HepG2 (cell line): ENCODE data around the gene ARHGEF7. TPM values are rescaled to one million over a fixed set of nuclear protein-coding genes. Genes with fewer than 3 reads are reported as not detected.

ENCODE experiments used
- ATAC-seq: fragments of 200-7000 bp; cut with Tn5 transposase; 3 replicates; pipeline ENCODE4 v1.9.1; 2020; ENCODE audit warnings: mild to moderate bottlenecking, moderate library complexity
- BruUV-seq: library from RNA; stranded (reverse); fragments of 400-500 nt; replicated peaks from 2 replicates; lab custom pipeline; 2021; lab: Mats Ljungman, UMichigan
- CTCF ChIA-PET: fragments of 300-600 bp; formaldehyde crosslinking; extraction: SDS; loops from one replicate; lab custom pipeline; 2021; ENCODE audit warnings: low total read pairs, inconsistent platforms, low intra/inter-chr PET ratio; lab: Yijun Ruan, JAX
- POLR2A ChIA-PET: fragments of 350-600 bp; sonication (Branson Sonifier 250); formaldehyde crosslinking; loops from one replicate; lab custom pipeline; 2020; ENCODE audit warnings: antibody characterized with exemption, inconsistent platforms; lab: Yijun Ruan, JAX
- DNase-seq: peaks from one replicate; pipeline ENCODE4 v3.0.0-alpha.2; 2015; ENCODE audit warnings: low spot score
- FAIRE-seq: peaks from 3 replicates; lab custom pipeline; 2011; peaks lifted over from hg19 to GRCh38; lab: Jason Lieb, UNC
- H2AFZ ChIP-seq: one replicate; pipeline ENCODE4 v1.6.1; 2011; ENCODE audit warnings: low read length, inconsistent platforms
- H3K27ac ChIP-seq: fragments of 300-600 bp; 3 replicates; pipeline ENCODE4 v1.8.0; 2011; ENCODE audit warnings: mixed run types, mild to moderate bottlenecking, mixed read lengths, low read length, inconsistent platforms; ENCODE audit not compliant: insufficient read depth; ENCODE audit errors: extremely low read length
- H3K27me3 ChIP-seq, 2 experiments: fragments of 200-600 bp in 1 of 2; 2 replicates in 1 of 2; 3 replicates in 1 of 2; pipeline versions ENCODE4 v1.6.0 to v1.8.0; 2011; ENCODE audit warnings: low read length in 2 of 2, mild to moderate bottlenecking in 2 of 2, moderate library complexity in 2 of 2, inconsistent platforms in 1 of 2; ENCODE audit not compliant: insufficient read depth in 2 of 2, control insufficient read depth in 1 of 2
- H3K36me3 ChIP-seq, 2 experiments: fragments of 200-600 bp in 1 of 2; replicated peaks in 1 of 2; 2 replicates in 1 of 2; 3 replicates in 1 of 2; pipeline versions ENCODE4 v1.5.1 to v1.8.0; 2011; ENCODE audit warnings: low read length in 2 of 2, inconsistent platforms in 1 of 2; ENCODE audit not compliant: insufficient read depth in 2 of 2, control insufficient read depth in 1 of 2
- H3K4me1 ChIP-seq: 2 replicates; pipeline ENCODE4 v1.5.1; 2012; ENCODE audit warnings: low read length, inconsistent platforms; ENCODE audit not compliant: insufficient read depth
- H3K4me2 ChIP-seq: 2 replicates; pipeline ENCODE4 v1.6.0; 2011; ENCODE audit warnings: low read depth, low read length, inconsistent platforms
- H3K4me3 ChIP-seq, 3 experiments: fragments of 200-600 bp in 1 of 3; sonication (generic), shearing (Covaris generic) in 1 of 3; replicated peaks in 1 of 3; 2 replicates each; pipeline ENCODE4 v1.5.1; 2011 to 2016; ENCODE audit warnings: low read length in 3 of 3, inconsistent platforms in 2 of 3, low read depth in 2 of 3, mild to moderate bottlenecking in 2 of 3, control low read depth in 1 of 3, mixed read lengths in 1 of 3; ENCODE audit not compliant: insufficient read depth in 1 of 3
- H3K79me2 ChIP-seq: one replicate; pipeline ENCODE4 v1.6.1; 2011; ENCODE audit warnings: low read length, inconsistent platforms; ENCODE audit not compliant: insufficient read depth
- H3K9ac ChIP-seq: 2 replicates; pipeline ENCODE4 v1.6.0; 2011; ENCODE audit warnings: mild to moderate bottlenecking, low read depth, low read length, inconsistent platforms; ENCODE audit not compliant: insufficient read depth
- H3K9me3 ChIP-seq: 2 replicates; pipeline ENCODE4 v1.5.1; 2012; ENCODE audit warnings: mild to moderate bottlenecking, low read length
- H4K20me1 ChIP-seq: 2 replicates; pipeline ENCODE4 v1.6.0; 2011; ENCODE audit warnings: inconsistent platforms, mild to moderate bottlenecking, low read length, moderate library complexity; ENCODE audit not compliant: insufficient read depth
- BRD4 ChIP-seq: sonication (generic); formaldehyde crosslinking; IDR thresholded peaks from 2 replicates; pipeline ENCODE4 v1.4.0; 2020; ENCODE audit warnings: missing genetic modification reagents
- DNMT1 ChIP-seq: sonication (generic); formaldehyde crosslinking; IDR thresholded peaks from 2 replicates; pipeline ENCODE4 v1.5.1; 2020; ENCODE audit warnings: mild to moderate bottlenecking, missing genetic modification reagents
- ONECUT2 ChIP-seq: sonication (generic); formaldehyde crosslinking; IDR thresholded peaks from 2 replicates; pipeline ENCODE4 v1.4.0; 2020; ENCODE audit warnings: missing genetic modification reagents
- ZBTB7B ChIP-seq: sonication (generic); formaldehyde crosslinking; IDR thresholded peaks from 2 replicates; pipeline ENCODE4 v1.4.0; 2020; ENCODE audit warnings: missing genetic modification reagents
- ZNF17 ChIP-seq: sonication (generic); formaldehyde crosslinking; IDR thresholded peaks from 2 replicates; pipeline ENCODE4 v1.5.0; 2020; ENCODE audit warnings: mild to moderate bottlenecking, missing genetic modification reagents
- ZNF317 ChIP-seq: sonication (generic); formaldehyde crosslinking; IDR thresholded peaks from 2 replicates; pipeline ENCODE4 v1.5.0; 2020; ENCODE audit warnings: mild to moderate bottlenecking, missing genetic modification reagents
- ZNF367 ChIP-seq: sonication (generic); formaldehyde crosslinking; IDR thresholded peaks from 2 replicates; pipeline ENCODE4 v1.4.0; 2020; ENCODE audit warnings: missing genetic modification reagents, borderline replicate concordance
- ZNF567 ChIP-seq: sonication (generic); formaldehyde crosslinking; IDR thresholded peaks from 2 replicates; pipeline ENCODE4 v1.8.1; 2023; ENCODE audit warnings: mild to moderate bottlenecking, missing genetic modification reagents, borderline replicate concordance
- ZNF678 ChIP-seq: sonication (generic); formaldehyde crosslinking; IDR thresholded peaks from 2 replicates; pipeline ENCODE4 v1.4.0; 2020; ENCODE audit warnings: mild to moderate bottlenecking, missing genetic modification reagents
- WGBS: methylation state at CpG from one replicate; pipeline ENCODE4 v1.1.6; 2017; ENCODE audit warnings: low lambda C conversion rate; 5-methylcytosine and 5-hydroxymethylcytosine counted together
- in situ Hi-C: cut with HindIII; loops from 2 replicates; pipeline ENCODE4 v1.10.0; 2017; ENCODE audit warnings: low pct_unique_long_range_greater_than_20kb; ENCODE audit not compliant: extremely low pct_ligation_motif_present
- intact Hi-C: fragments of 100-400 bp; cut with micrococcal nuclease; formaldehyde crosslinking; loops from one replicate; pipeline ENCODE4 v1.10.0; 2022; ENCODE audit not compliant: unreplicated experiment
- polyA plus RNA-seq, 8 experiments: library from polyadenylated mRNA; depleted of rRNA in 3 of 8; stranded (reverse) in 7 of 8; unstranded in 1 of 8; fragments of >200 nt; fragmentation: Illumina TruSeq in 4 of 8; extraction: Trizol in 4 of 8; gene quantifications; 2 replicates each; pipeline versions ENCODE4 v1.2.1 to v1.2.3, GENCODE V29; 2011 to 2016; ENCODE audit warnings: low read depth in 4 of 8, missing spikeins in 1 of 8, mixed read lengths in 1 of 8; ENCODE audit not compliant: insufficient read depth in 1 of 8
- total RNA-seq, 5 experiments: library from RNA; depleted of rRNA; stranded (reverse); fragments of >200 nt; fragmentation: Illumina TruSeq; extraction: Trizol; gene quantifications; 2 replicates each; pipeline ENCODE4 v1.2.3, GENCODE V29; 2016; ENCODE audit warnings: low read depth in 1 of 5
- TF ChIP-seq, protein P1 (sequence below): sonication (generic); formaldehyde crosslinking; IDR thresholded peaks from 2 replicates; pipeline ENCODE4 v1.8.0; 2022; ENCODE audit warnings: missing genetic modification reagents, low read depth, mild to moderate bottlenecking, borderline replicate concordance
- TF ChIP-seq, protein P2 (sequence below): sonication (generic); formaldehyde crosslinking; IDR thresholded peaks from 2 replicates; pipeline ENCODE4 v1.8.0; 2022; ENCODE audit warnings: mild to moderate bottlenecking, missing genetic modification reagents; ENCODE audit not compliant: insufficient replicate concordance
- TF ChIP-seq, protein P3 (sequence below): sonication (generic); formaldehyde crosslinking; IDR thresholded peaks from 2 replicates; pipeline ENCODE4 v1.5.0; 2020; ENCODE audit warnings: mild to moderate bottlenecking, missing genetic modification reagents

ARHGEF7 gene
- total and polyA plus RNA-seq, 2 of the 13 experiments (the other 11 are each of a cell fraction or from before 2014, with no cell fraction given), result 15.7 to 22.3 TPM

DNA sequence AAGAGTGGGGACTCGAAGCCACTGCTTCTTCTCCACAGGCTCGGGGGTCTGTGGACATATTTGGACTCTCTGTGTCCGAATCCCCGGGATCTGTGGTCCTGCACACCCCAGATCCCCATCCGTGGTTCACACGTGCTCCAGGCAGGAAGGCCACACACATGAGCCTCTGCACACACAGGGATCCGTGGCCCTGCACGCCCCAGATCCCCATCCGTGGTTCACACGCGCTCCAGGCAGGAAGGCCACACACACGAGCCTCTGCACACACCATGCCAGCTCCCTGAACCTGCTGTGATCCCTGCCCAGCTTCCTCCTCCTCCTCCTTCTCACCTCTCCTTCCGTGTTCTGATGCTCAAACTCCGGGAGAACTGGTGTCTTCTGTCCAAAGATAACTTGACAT, 208.4 kb downstream of the ARHGEF7 start:
- no peak overlapping the region for H3K27ac ChIP-seq
- H4K20me1 ChIP-seq, result no peaks in the 10 kb centered on the region
- no peak for FAIRE-seq
- TF ChIP-seq ZNF678 (CRISPR knock-in tag) (no peak), DNMT1 (CRISPR knock-in tag) (no peak), ZNF317 (CRISPR knock-in tag) (no peak), ZNF17 (CRISPR knock-in tag) (no peak), BRD4 (CRISPR knock-in tag) (no peak)
- TF ChIP-seq, protein P1, sequence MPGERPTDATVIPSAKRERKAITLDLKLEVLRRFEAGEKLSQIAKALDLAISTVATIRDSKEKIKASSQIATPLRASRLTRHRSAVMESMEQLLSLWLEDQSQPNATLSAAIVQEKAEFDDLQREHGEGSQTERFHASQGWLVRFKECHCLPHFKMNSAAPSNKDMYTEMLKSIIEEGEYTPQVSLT (CRISPR knock-in tag), result no peak
- DNase-seq, result no peak
- H3K27me3 ChIP-seq, result peaks cover 5 to 19% of the 10 kb centered on the region in 2 experiments; a peak in 3 of 5 replicates
- no peak overlapping the region for H3K4me3 ChIP-seq
- H3K36me3 ChIP-seq, result no peaks in the 10 kb centered on the region
- in situ Hi-C loops, result no loop called here
- CTCF ChIA-PET, result no interaction called here
- ATAC-seq, result no peak
- no peaks in the 10 kb centered on the region for H3K79me2 ChIP-seq
- no peak overlapping the region for H3K9ac ChIP-seq
- intact Hi-C loops, result no loop called here
- no peak overlapping the region for H2AFZ ChIP-seq
- H3K9me3 ChIP-seq, result no peaks in the 10 kb centered on the region
- WGBS, result 40% methylated on average over 6 of the region's 14 CpGs
- no TSS peak for BruUV-seq
- no peak overlapping the region for H3K4me2 ChIP-seq
- POLR2A ChIA-PET, result no interaction called here
- H3K4me1 ChIP-seq, result no peaks in the 10 kb centered on the region

DNA sequence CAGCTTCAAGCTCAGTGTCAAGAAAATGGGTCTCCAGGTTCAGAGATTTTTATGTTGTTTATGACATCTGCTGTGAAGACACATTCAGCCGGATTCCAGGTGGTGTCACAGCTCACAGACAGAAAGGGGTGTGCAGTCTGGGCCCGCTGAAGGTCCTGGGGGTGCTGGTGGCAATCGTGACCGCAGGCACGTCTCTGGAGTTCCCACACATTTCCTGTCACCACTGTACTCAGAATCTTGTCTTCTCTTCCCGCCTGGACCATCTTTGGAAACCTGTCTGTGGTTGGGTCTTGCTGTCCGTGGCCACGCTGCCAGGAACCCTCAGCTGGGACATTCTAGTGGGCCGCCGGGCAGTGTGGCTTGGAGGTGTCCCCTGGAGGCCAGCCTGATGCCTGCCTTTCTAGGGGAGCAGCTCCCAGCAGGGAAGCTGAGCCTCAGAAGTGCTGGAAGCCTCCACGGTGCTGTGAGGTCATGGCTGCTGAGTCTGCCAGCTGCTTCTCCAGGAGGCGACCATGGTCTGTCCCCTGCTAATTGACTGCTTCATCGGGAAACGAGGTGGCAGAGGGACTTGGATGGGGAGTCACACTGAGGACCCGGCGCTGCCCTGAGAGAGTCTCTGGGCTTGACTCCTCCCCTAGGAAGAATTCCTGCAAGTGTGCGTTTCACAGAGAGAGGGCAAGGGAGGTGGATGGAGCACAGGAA, 209.0 kb downstream of the ARHGEF7 start:
- DNase-seq (no peak), FAIRE-seq (no peak), ATAC-seq (no peak)
- Histone ChIP-seq H3K4me2 (no peak overlapping the region), H3K4me1 (no peaks in the 10 kb centered on the region), H3K36me3 (no peaks in the 10 kb centered on the region), H3K9ac (no peak overlapping the region), H2AFZ (no peak overlapping the region), H3K4me3 (no peak overlapping the region), H3K27me3 (peaks cover 5 to 21% of the 10 kb centered on the region in 2 experiments; a peak in 4 of 5 replicates), H3K79me2 (no peaks in the 10 kb centered on the region), H4K20me1 (no peaks in the 10 kb centered on the region), H3K27ac (no peak overlapping the region), H3K9me3 (no peaks in the 10 kb centered on the region)
- intact Hi-C loops, result no loop called here
- WGBS, result 43% methylated on average over 5 of the region's 17 CpGs
- POLR2A ChIA-PET, result no interaction called here
- in situ Hi-C loops, result no loop called here
- CTCF ChIA-PET, result no interaction called here
- no TSS peak for BruUV-seq
- TF ChIP-seq ONECUT2 (CRISPR knock-in tag) (no peak), ZNF367 (no peak), ZBTB7B (CRISPR knock-in tag) (no peak), ZNF567 (CRISPR knock-in tag) (no peak)
- TF ChIP-seq, protein P2, sequence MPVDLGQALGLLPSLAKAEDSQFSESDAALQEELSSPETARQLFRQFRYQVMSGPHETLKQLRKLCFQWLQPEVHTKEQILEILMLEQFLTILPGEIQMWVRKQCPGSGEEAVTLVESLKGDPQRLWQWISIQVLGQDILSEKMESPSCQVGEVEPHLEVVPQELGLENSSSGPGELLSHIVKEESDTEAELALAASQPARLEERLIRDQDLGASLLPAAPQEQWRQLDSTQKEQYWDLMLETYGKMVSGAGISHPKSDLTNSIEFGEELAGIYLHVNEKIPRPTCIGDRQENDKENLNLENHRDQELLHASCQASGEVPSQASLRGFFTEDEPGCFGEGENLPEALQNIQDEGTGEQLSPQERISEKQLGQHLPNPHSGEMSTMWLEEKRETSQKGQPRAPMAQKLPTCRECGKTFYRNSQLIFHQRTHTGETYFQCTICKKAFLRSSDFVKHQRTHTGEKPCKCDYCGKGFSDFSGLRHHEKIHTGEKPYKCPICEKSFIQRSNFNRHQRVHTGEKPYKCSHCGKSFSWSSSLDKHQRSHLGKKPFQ (CRISPR knock-in tag), result no peak
- TF ChIP-seq, protein P3, sequence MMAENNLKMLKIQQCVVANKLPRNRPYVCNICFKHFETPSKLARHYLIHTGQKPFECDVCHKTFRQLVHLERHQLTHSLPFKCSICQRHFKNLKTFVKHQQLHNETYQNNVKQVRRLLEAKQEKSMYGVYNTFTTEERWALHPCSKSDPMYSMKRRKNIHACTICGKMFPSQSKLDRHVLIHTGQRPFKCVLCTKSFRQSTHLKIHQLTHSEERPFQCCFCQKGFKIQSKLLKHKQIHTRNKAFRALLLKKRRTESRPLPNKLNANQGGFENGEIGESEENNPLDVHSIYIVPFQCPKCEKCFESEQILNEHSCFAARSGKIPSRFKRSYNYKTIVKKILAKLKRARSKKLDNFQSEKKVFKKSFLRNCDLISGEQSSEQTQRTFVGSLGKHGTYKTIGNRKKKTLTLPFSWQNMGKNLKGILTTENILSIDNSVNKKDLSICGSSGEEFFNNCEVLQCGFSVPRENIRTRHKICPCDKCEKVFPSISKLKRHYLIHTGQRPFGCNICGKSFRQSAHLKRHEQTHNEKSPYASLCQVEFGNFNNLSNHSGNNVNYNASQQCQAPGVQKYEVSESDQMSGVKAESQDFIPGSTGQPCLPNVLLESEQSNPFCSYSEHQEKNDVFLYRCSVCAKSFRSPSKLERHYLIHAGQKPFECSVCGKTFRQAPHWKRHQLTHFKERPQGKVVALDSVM (CRISPR knock-in tag), result no peak
